Tibial nerve (tissue), 4 donors: ENCODE measurements around the gene STAT5A.

Experiments used
- EP300 ChIP-seq, 2 donors: sonication (generic); formaldehyde crosslinking; IDR thresholded peaks; one replicate each; pipeline ENCODE4 v1.6.1; 2017; ENCODE audit warnings: antibody characterized with exemption in 2 of 2, mild to moderate bottlenecking in 1 of 2
- POLR2A ChIP-seq, 2 donors: fragments of 450-650 bp; IDR thresholded peaks; one replicate each; pipeline ENCODE4 v1.6.1; 2017; ENCODE audit warnings: antibody characterized with exemption in 2 of 2, mild to moderate bottlenecking in 2 of 2, moderate library complexity in 2 of 2
- TF ChIP-seq, protein P1 (sequence below), 5 experiments: fragments of 200-600 bp in 3 of 5; fragments of 450-650 bp in 2 of 5; sonication (generic) in 3 of 5; IDR thresholded peaks; one replicate each; pipeline ENCODE4 v1.5.1; 2016 to 2019; ENCODE audit warnings: antibody characterized with exemption in 5 of 5, mild to moderate bottlenecking in 3 of 5, moderate library complexity in 2 of 5

DNA sequence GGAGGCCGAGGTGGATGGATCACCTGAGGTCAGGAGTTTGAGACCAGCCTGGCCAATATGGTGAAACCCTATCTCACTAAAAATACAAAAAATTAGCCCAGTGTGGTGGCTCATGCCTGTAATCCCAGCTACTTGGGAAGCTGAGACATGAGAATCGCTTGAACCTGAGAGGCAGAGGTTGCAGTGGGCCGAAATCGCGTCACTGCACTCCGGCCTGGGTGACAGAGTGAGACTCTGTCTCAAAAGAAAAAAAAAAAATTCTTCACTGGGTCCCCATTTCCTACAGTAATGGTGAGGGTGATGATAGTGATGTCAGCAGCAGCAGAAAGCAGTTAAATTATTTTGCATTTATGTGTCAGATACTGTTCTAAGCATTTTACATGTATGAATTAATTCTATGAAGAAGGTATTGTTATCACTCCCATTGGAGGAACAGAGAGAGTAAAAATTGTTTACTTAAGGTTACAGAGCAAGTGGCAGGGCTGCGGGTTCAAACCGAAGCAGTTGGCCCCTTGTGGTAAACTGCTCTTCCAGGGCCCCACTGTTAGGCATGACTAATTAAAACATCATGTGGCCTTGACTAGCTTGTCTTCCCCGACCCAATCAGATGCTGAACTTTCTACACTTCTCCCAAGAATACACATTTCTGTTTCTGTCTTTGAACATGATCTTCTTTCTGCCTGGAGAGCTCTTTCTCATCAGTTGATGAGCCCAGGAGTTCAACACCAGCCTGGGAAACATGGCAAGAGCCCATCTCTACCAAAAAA lies 54.1 kb downstream of the STAT5A start:
- TF ChIP-seq, protein P1, sequence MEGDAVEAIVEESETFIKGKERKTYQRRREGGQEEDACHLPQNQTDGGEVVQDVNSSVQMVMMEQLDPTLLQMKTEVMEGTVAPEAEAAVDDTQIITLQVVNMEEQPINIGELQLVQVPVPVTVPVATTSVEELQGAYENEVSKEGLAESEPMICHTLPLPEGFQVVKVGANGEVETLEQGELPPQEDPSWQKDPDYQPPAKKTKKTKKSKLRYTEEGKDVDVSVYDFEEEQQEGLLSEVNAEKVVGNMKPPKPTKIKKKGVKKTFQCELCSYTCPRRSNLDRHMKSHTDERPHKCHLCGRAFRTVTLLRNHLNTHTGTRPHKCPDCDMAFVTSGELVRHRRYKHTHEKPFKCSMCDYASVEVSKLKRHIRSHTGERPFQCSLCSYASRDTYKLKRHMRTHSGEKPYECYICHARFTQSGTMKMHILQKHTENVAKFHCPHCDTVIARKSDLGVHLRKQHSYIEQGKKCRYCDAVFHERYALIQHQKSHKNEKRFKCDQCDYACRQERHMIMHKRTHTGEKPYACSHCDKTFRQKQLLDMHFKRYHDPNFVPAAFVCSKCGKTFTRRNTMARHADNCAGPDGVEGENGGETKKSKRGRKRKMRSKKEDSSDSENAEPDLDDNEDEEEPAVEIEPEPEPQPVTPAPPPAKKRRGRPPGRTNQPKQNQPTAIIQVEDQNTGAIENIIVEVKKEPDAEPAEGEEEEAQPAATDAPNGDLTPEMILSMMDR (IDR thresholded peaks at IDR 0.05): no peak
- no peak for TF ChIP-seq EP300 (IDR thresholded peaks at IDR 0.05)
- no peak for TF ChIP-seq POLR2A (IDR thresholded peaks at IDR 0.05)
